Jurkat, Clone E6-1 (cell line): ENCODE measurements around the gene MZF1.
"Not testable (repeated sequence)": the region's sequence is repeated elsewhere in the genome, so short reads cannot be mapped to it uniquely, and the experiment has no call there.

Source experiments
- DNase-seq: peaks from one replicate; pipeline ENCODE4 v3.0.0-alpha.2; 2011; ENCODE audit warnings: low read depth, low spot score
- H3K4me3 ChIP-seq: 2 replicates; pipeline ENCODE4 v1.5.1; 2011; ENCODE audit warnings: mild to moderate bottlenecking, low read length, control low read depth, moderate library complexity

MZF1 gene

DNA sequence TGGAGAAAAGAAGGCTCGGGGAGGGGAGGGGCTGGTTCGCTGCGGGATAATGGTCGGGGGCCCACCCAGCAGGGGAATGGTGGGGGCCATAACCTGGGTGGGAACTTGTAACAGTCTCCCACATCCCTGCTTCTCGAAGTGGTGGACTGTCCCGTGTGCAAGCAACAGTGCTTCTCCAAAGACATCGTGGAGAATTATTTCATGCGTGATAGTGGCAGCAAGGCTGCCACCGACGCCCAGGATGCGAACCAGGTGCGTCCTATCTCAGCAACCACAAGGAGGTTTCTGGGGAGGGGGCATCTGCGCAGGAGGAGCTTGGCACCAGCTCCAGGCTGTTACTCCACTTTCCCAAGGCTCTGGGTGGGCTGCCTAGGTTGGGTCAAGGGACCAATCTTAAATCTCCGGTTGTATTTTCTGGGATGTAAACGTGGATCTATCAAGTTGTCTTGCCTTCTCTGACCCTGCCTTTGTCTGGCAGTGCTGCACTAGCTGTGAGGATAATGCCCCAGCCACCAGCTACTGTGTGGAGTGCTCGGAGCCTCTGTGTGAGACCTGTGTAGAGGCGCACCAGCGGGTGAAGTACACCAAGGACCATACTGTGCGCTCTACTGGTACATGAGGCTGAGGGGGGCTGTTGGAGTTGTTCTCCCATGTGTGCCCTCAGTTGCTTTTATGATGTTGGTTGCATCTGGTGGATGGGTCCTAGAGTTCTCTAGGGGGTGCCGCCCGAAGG is 27.7 kb downstream of the MZF1 start:
- peak overlapping the region; percentile 87 for H3K4me3 ChIP-seq
- no peak for DNase-seq

DNA sequence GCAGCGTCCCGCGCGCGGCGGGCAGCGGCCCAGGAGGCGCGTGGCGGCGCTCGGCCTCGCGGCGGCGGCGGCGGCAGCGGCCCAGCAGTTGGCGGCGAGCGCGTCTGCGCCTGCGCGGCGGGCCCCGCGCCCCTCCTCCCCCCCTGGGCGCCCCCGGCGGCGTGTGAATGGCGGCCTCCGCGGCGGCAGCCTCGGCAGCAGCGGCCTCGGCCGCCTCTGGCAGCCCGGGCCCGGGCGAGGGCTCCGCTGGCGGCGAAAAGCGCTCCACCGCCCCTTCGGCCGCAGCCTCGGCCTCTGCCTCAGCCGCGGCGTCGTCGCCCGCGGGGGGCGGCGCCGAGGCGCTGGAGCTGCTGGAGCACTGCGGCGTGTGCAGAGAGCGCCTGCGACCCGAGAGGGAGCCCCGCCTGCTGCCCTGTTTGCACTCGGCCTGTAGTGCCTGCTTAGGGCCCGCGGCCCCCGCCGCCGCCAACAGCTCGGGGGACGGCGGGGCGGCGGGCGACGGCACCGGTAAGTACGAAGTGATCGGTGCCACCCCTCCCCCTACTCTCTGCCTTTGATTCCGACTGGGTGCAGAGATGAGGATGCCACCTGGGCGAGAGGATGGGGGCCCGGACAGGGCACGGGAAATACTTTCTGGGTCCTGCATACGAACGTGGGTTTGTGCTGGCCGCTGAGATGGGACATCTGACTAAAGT is 28.4 kb downstream of the MZF1 start:
- DNase-seq, result no peak
- H3K4me3 ChIP-seq, result peak overlapping the region; percentile 87

DNA sequence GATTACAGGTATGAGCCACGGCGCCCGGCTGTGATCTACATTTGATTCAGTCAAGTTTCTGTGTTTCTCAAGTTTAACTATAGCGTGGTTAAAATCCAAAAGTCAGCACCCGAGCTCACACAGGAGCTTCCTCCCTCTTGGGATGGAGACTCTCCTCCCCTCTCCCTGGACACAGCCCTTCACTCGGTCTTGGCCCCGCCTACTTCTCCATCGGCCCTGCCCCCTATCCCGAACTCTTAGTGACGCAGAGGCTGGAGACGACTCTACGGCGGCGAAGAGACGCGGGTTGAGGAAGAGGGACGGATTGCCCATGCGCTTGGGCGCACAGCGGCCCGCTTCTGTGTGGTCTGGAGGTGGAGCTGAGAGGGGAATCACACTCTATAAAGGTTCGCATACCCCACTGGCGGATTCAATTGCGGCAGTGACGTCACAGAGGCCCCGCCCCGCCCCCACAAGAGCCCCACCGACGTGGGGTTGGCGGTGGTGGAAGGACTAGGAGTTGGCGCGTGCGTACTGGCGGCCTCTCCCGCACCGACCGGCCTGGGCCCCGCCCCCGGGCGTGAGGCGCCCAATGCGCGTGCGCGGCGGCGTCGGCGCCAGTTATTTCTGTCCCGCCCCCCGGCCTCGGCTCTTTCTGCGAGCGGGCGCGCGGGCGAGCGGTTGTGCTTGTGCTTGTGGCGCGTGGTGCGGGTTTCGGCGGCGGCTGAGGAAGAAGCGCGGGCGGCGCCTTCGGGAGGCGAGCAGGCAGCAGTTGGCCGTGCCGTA is 29.1 kb downstream of the MZF1 start, which contains the start of gene TRIM28:
TSS of gene TRIM28 (plus strand) at position 239 of the 765 bp plus-strand sequence. CDS start 694 bp downstream, outside the sequence.
- H3K4me3 ChIP-seq, result peak within 1 kb of the TSS; percentile 87
- DNase-seq, result peak; percentile 98

DNA sequence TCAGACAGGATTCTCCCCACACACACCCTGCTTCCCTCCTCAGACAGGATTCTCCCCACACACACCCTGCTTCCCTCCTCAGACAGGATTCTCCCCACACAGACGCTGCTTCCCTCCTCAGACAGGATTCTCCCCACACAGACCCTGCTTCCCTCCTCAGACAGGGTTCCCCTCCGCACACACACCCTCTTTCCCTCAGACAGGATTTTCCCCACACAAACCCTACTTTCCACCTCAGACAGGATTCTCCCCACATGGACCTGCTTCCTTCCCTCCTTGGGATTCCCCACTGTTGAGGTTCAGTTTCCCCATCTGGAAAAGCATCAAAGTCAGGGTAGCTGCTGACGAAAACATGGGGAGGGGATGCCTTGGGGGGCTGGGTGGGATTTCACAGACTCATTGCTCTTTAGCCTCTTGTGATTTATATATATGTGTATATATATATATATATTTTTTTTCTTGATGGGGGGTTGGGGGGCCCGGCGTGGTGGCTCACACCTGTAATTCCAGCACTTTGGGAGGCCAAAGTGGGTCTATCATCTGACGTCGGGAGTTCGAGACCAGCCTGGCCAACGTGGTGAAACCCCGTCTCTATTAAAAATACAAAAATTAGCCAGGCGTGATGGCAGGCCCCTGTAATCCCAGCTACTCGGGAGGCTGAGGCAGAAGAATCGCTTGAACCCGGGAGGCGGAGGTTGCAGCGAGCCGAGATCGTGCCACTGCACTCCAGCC is 30.3 kb downstream of the MZF1 start:
- not testable (repeated sequence) for H3K4me3 ChIP-seq, DNase-seq

DNA sequence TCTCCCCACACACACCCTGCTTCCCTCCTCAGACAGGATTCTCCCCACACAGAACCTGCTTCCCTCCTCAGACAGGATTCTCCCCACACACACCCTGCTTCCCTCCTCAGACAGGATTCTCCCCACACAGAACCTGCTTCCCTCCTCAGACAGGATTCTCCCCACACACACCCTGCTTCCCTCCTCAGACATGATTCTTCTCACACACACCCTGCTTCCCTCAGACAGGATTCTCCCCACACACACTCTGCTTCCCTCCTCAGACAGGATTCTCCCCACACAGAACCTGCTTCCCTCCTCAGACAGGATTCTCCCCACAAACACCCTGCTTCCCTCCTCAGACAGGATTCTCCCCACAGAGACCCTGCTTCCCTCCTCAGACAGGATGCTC is 34.0 kb downstream of the MZF1 start:
- not testable (repeated sequence) for DNase-seq, H3K4me3 ChIP-seq

DNA sequence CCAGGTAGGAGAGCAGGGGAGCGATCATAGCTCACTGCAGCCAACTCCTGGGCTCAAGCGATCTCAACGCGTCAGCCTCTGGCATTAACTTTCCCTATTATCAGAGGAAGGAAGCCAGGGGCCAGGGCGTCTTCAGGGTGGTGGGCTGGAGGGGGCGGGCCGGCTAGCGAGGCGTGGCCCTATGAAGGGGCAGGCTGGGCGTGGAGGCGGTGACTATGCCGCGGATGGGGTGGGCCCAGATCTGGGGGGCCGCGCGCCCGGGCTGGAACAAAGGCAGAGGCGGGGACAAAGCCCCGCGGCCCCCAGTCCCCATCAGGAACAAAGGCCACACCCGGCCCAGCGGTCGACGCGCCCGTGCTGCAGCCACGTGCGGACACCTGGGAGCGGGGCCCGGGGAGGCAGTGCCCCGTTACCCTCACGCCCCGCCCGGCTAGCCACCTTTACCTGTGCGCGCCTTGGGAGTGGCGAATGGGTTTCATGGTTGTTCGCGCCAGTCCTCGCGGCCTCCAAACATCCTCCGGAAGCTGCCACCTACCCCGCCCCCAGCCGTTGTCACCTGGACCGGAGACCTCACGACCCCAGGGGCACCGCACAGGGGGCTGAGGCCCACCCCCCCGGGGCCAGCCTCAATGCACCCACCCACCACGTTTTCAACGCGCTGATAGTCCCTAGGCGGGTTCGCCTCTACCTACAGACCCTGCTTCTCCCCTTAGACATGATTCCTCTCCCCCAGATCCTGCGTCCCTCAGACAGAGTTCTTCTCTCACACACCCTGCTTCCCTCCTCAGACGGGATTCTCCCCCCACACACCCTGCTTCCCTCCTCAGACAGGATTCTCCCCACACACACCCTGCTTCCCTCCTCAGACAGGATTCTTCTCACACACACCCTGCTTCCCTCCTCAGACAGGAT is 34.6 kb downstream of the MZF1 start:
- peak overlapping the region; percentile 61 for H3K4me3 ChIP-seq
- DNase-seq, result peak; percentile 57

DNA sequence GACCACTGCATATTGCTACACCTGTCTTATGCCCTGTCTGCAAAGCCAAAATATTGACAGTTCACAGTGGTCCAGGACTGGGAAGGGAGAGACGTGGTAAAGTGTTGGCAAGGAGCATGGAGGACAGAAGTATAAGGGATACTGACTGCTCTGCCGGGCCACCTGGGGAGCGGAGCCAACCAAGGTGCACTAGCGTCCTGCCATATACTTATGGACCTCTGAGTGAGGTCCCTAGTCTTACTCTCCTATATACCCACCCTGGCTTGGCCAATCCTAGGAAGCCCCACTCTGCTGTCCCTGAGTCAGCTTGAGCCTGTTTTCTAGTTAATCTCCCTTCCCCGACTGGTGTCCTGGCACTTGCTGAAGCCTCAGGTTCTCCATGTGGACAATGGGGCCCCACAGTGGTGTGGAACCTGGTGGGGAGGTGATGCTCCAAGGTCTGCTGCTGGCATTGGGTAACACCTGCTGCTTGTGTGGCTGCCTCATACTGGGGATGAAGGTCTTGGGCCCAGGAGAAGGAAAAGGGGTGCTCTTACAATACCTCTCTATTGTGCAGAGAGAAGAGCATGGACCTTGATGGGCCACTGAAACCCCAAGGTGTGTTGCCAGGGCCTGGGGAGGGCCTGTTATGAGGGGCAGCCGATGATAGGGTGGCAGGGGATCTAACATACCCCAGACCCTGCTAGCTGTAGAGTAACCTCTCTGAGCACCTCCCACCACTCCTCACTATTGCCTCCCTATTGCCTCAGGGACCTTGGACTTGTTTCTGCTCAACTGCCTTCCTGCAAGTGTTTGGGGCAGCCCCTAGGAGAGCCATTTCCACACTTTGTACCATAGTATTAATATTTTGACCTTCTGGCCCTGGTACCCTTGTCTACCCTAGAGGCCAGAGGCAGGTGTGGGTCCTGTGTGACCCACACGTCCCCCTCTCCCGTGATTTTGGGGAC is 36.0 kb downstream of the MZF1 start:
- DNase-seq, result no peak
- no peak overlapping the region for H3K4me3 ChIP-seq

DNA sequence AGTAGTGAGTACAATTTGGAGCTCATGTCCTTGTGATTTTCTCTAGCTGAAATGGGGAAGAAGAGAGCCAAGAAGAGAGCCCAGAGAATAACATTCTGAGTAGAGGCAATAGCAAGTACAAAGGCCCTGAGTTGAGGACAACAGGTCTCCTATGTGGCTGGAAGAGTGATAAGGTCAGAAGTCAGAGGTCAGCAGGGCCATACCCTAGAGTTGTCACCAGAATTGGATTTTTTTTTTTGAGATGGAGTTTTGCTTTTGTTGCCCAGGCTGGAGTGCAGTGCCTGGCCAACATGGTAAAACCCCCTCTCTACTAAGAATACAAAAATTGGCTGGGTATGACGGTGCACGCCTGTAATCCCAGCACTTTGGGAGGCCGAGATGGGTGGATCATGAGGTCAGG is 37.3 kb downstream of the MZF1 start:
- DNase-seq, result no peak
- H3K4me3 ChIP-seq, result no peak overlapping the region

DNA sequence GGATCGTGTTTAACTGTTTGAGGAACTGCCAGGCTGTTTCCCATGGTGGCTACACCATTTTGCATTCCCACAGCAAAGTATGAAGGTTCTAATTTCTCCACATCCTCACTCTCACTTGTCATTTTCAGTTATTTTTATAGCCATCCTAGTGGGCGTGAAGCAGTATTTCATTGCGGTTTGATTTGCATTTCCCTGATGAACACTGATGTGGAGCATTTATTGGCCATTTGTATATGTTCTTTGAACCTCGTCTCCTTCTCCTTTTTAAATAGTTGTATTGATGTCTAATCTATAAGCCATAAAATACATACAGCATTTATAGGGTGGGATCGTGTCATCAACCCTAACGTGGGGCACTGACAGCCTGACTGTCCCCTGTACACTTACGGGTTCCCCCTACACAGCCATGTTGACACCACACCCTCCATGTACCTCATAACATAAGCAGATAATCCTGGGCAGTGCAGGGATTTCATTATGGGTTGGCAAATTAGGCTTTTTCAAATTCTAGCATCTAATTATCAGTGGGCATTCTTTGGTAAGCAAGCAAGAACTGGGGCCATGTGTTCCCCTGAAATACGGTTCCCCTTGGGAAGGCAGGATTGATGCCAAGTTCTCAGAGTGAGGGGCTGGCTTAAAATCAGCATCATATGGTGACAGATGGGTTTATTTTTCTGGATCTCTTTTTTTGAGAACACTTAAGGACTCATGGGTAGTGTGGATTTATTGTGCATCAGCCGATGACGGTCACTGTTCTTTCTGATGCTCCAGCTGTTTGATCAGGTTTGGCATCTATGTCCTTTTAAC is 41.9 kb downstream of the MZF1 start:
- no peak overlapping the region for H3K4me3 ChIP-seq
- DNase-seq, result no peak

DNA sequence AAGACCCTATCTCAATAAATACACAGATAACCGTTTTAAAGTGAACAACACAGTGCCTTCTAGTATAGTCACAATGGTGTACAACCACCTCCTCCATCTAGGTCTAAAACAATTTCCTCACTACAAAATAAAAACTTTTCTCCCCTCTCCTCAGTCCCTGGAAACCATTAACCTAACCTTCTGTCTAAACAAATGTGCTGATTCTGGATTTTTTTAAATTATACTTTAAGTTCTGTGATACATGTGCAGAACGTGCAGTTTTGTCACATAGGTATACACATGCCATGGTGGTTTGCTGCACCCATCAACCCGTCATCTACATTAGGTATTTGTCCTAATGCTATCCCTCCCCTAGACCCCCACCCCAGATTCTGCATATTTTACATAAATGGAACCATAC is 43.7 kb downstream of the MZF1 start:
- no peak overlapping the region for H3K4me3 ChIP-seq
- no peak for DNase-seq

DNA sequence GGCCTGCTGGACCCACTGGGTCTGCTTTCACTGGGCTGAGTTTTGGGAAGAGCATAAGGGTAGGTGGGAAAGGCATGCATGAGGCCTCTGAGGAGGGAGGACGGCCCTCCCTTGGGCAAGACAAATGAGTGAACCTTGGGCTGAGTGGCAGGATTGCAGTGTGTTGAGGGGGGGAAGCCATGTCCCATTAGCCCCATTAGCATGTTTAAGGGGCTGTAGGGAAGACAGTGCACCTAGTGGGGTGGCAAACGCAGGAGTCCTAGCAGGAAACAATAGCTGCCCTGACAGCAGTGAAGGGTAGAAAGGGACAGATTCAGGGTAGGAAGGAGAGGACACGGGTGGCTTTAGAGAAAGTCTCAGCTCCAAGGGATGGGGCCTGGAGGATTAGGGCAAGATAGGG is 50.4 kb downstream of the MZF1 start:
- no peak for DNase-seq

DNA sequence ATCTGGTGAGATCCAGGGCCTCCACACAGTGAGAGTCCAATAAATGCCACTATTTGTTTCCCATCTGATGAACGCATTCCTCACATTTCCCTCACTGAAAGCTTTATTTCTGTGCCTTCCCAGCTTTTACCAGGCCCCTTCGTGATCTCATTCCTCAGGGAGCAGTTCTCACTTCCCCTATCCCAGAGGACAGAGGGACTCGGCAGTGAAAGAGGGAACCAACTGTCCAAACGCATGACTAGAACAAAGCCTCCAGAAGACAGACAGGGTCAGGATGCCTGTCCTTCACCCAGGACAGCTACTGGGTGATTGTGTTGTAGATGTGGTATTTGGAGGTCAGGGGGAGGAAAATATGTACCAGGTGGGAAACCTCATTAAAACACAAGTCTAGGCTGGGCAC is 51.5 kb downstream of the MZF1 start:
- no peak overlapping the region for H3K4me3 ChIP-seq
- DNase-seq, result no peak

More for the DNA sequence above, 50.4 kb downstream of the MZF1 start:
- no peak overlapping the region for H3K4me3 ChIP-seq

DNA sequence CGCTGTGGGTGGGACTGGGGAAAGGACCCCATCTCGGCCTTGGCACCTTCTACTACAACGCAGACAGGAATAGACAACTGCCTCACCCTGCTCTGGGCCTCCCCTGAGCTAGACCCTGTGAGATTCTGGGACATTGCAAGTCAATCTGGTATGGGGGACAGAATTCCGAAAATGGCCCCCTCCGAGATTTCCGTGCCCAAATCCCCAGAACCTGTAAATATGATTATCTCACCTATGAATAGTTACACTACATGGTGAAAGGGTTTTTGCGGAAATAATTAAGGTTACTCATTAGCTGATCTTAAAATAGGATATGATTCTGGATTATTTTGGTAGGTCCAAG is 52.9 kb downstream of the MZF1 start:
- H3K4me3 ChIP-seq, result peak overlapping the region; percentile 88
- DNase-seq, result no peak

DNA sequence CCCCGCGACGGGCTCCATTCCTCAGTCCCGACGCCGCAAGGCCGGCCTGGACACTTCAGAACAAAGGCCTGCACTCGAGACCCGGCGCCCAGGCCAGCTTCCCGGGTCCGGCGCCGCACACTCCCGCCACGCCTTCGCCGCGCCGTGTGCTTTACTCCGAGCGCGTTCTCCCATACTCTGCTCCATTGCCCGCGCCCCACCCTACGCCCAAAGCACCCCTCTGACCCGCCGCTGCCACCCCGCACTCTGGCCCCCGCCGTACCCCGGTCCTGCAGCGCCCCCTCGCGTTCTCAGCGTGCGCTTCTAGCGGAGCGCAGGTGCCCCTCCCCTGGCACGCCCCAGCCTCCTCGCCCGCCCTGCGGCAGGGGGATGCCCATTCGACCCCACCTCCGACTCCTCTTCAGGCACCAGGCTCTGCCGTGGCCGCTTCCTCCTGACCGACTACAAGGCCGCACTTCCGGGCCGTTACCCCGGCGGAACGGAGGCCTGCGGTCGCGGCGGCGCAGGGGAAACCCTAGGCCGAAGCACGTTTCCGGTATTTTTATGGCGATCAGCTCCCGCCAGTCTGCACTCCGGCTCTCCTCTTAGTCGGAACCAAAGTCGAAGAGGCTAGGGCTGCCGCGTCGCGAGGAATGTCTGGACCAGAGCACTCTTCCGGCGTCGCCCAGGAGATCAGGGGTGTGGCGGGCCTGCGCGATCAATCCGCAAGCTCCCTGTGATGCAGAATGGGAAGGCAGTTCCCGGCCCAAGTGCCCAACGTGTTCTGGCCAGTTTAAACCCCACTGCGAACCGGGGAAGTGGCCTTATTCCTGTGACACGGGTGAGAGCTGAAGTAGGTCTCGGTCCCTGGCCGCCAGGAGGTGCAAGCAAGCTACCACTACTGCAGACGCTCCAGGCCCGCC is 53.5 kb downstream of the MZF1 start, which contains the start of gene ZBTB45:
TSS of gene ZBTB45 (minus strand) at position 456 of the 902 bp plus-strand sequence. CDS start 2,137 bp downstream, outside the sequence.
- DNase-seq, result peak; percentile 94
- peak within 1 kb of the TSS; percentile 88 for H3K4me3 ChIP-seq

DNA sequence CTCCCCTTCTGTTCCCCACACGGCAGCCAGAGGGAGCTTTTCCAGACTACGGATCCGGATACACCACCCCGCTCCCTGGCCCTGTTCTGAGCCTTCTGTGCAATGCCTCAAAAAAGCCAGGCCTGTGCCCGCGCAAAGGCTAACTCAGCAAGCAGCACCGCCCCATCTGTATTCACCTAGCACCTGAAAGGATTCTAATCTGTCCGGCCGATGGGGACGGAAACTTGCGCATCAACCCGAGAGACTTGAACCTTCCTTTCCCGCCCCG is 54.1 kb downstream of the MZF1 start:
- DNase-seq, result peak; percentile 64
- H3K4me3 ChIP-seq, result peak overlapping the region; percentile 88
